ENCODE results near the gene SRRM4. TPM values are rescaled to one million over a fixed set of nuclear protein-coding genes. Genes with fewer than 3 reads are reported as not detected.

The SRRM4 gene
- total RNA-seq, 1 donor, result not detected

DNA sequence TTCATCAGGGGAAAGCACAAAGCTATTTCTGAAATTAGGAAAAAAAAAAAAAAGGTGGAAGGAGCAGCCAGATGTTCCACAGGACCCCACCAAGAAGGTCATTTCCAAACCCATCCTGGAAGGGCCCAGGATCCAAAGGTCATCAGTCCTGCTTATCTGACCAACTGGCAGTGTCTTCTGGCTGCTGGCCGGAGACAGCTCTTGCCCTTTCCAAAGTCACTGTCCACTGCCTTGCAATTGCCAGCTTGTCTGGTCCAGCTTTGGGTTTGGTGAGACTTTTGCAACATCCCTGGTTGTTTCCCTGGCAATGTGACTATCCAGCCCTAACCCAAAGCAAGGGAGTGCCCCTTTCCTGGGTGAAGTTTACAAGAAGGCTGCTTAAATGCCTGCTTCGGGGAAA is 178.5 kb downstream of the SRRM4 start:
- DNase-seq (ENCODE audit: low read depth), result no peak
- TF ChIP-seq, protein P1, sequence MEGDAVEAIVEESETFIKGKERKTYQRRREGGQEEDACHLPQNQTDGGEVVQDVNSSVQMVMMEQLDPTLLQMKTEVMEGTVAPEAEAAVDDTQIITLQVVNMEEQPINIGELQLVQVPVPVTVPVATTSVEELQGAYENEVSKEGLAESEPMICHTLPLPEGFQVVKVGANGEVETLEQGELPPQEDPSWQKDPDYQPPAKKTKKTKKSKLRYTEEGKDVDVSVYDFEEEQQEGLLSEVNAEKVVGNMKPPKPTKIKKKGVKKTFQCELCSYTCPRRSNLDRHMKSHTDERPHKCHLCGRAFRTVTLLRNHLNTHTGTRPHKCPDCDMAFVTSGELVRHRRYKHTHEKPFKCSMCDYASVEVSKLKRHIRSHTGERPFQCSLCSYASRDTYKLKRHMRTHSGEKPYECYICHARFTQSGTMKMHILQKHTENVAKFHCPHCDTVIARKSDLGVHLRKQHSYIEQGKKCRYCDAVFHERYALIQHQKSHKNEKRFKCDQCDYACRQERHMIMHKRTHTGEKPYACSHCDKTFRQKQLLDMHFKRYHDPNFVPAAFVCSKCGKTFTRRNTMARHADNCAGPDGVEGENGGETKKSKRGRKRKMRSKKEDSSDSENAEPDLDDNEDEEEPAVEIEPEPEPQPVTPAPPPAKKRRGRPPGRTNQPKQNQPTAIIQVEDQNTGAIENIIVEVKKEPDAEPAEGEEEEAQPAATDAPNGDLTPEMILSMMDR (IDR thresholded peaks at IDR 0.05; ENCODE audit: insufficient read depth, low read depth, low read length), result no peak
- H3K4me3 ChIP-seq (ENCODE audit: low read depth, low read length), result no peak overlapping the region

DNA sequence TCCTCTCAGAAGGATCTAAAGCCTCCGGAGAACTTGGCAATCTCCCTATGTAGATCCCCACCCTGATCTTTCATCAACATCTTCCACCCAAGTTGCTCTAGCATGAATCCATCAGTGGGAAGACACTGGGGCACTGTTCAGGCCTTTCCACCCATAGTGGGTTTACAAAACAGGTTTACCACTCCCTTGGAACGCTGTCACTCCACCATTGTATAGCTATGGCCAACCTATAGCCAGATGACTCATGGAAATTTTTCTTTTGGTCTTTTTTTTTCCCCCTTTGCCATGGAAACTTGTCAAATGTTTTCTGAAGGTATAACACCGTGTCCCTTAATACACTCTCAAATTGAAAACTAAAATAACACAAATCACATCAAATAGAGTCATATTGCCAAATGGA is 186.6 kb downstream of the SRRM4 start:
- H3K4me3 ChIP-seq (ENCODE audit: low read depth, low read length), result no peak overlapping the region
- TF ChIP-seq, protein P1 (IDR thresholded peaks at IDR 0.05; ENCODE audit: insufficient read depth, low read depth, low read length), result no peak
- DNase-seq (ENCODE audit: low read depth), result no peak

DNA sequence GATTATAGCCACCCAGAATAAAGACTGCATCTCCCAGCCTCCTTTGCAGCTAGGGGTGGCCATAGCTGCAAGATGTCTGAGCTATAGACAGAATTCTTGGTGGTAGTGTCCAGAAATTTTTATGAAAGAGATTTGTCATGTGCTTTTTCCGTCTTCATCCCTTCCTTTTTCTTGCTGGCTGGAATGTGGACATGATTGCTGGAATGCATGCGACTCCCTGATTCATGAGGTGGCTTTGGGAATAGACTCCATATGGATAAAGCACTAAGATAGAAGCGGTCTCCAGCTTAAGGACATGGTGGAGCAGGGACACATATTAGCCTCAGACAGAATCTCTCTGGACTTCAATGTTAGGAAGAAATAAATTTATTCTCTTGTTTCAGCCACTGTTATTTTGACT is 187.4 kb downstream of the SRRM4 start:
- TF ChIP-seq, protein P1 (IDR thresholded peaks at IDR 0.05; ENCODE audit: insufficient read depth, low read depth, low read length), result no peak
- no peak overlapping the region for H3K4me3 ChIP-seq (ENCODE audit: low read depth, low read length)
- DNase-seq (ENCODE audit: low read depth), result no peak

DNA sequence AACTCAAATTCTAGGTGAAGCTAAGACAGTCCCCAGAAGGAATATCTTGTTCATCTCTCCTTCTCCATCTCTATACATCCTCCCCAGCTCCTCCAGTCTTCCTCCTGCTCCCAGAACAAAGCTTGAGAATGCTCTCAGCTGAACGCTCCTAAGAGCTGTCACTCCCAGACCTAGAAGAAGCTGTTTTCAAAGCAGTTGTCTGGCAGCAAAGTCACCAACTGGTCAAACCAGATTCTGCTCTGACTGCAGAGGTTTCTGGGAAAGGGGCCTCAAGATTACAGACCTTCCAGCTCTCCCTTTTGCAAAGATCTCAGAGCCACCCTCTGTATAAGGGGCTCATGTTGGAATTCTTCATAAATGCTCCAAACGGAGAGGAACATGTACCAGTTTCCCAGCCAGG is 187.8 kb downstream of the SRRM4 start:
- no peak for DNase-seq (ENCODE audit: low read depth)
- TF ChIP-seq, protein P1 (IDR thresholded peaks at IDR 0.05; ENCODE audit: insufficient read depth, low read depth, low read length), result no peak
- no peak overlapping the region for H3K4me3 ChIP-seq (ENCODE audit: low read depth, low read length)

DNA sequence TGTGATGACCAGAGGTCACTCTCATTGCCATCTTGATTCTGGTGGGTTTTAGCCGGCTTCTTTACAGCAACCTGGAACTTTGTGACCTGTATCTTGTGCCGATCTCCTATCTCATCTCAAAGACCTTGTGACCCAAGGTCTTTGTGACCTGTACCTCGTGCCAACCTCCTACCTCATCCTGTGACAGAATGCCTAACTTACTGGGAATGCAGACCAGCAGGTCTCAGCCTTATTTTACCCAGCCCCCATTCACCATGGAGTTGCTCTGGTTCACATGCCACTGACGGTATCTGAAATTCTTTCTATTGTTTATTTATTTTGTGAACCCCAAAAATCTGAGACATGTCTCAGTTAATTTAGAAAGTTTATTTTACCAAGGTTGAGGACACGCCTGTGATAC is 189.9 kb downstream of the SRRM4 start:
- TF ChIP-seq, protein P1 (IDR thresholded peaks at IDR 0.05; ENCODE audit: insufficient read depth, low read depth, low read length), result no peak
- DNase-seq (ENCODE audit: low read depth), result no peak
- H3K4me3 ChIP-seq (ENCODE audit: low read depth, low read length), result no peak overlapping the region

DNA sequence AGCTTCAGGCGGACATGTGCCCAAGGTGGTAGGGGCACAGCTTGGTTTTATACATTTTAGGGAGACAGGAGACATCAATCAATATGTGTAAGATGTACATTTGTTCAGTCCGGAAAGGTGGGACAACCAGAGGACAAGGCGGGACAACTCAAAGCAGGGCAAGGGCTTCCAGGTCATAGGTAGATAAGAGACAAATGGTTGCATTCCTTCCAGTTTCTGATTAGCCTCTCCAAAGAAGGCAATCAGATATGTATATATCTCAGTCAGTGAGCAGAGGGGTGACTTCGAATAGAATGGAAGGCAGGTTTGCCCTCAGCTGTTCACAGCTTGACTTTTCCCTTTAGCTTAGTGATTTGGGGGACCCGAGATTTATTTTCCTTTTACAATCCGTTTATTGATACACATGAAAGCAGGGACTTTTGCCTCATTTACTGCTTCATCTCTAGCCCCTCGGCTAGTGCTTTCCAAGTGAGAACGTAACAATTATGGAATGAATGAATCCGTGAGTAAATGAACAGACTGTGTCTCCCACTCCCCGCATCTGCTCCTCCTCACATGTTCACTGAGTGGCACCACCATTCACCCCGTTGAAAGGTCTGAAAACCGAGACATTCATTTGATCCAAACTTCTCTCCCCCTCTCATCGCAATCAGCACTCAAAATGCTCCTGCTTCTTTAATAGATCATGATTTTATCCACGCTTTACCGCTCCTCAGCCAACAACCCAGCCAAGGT is 190.5 kb downstream of the SRRM4 start:
- H3K4me3 ChIP-seq (ENCODE audit: low read depth, low read length), result no peak overlapping the region
- TF ChIP-seq, protein P1 (IDR thresholded peaks at IDR 0.05; ENCODE audit: insufficient read depth, low read depth, low read length), result no peak
- DNase-seq (ENCODE audit: low read depth), result no peak

DNA sequence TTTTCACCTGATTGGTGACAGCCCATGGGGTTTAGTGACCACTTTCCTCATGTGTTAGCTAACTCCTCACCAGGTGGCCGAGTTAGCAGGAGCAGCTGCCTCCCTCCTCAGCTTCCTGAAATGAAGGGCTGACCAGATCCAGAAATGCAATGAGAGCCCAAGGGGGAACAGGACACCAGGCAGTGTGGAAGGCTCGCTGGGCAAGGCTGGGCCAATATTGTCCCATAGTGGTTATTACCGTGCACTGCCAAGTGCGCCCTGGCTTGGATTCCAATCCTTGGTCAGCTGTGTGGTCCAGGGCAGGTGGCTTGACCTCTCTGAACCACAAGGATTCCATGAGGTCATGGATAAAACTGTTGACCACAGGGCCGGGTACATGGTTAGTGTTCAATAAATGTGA is 193.7 kb downstream of the SRRM4 start:
- TF ChIP-seq, protein P1 (IDR thresholded peaks at IDR 0.05; ENCODE audit: insufficient read depth, low read depth, low read length), result no peak
- no peak for DNase-seq (ENCODE audit: low read depth)

More for the DNA sequence above, 193.7 kb downstream of the SRRM4 start:
- no peak overlapping the region for H3K4me3 ChIP-seq (ENCODE audit: low read depth, low read length)

Data from fibroblast of villous mesenchyme (primary cell).